ENCODE data around the gene CDK6. TPM values are rescaled to one million over a fixed set of nuclear protein-coding genes. Genes with fewer than 3 reads are reported as not detected.

The CDK6 gene
- total and polyA plus RNA-seq, 2 of the 8 experiments (the other 6 are each of a cell fraction or from before 2014, with no cell fraction given) = 5.9 to 18.9 TPM

- ChIA-PET CTCF (ENCODE audit: partially characterized antibody) (interaction anchor here (1.1 kb wide), 1 partner anchor 16 kb away, joined by 3 read pairs; no protein-coding TSS in a partner anchor), POLR2A (ENCODE audit: partially characterized antibody) (no interaction called here)
- H3K27me3 ChIP-seq (replicated peaks in 1 of 4; ENCODE audit: control insufficient read depth in 3 of 4, extremely low read depth in 1 of 4, insufficient read depth in 3 of 4, low read length in 3 of 4) = no peaks in the 10 kb centered on the region
- no peaks in the 10 kb centered on the region for H4K20me1 ChIP-seq (replicated peaks in 1 of 2; ENCODE audit: control insufficient read depth in 1 of 2, insufficient read depth in 2 of 2, low read length in 2 of 2)
- no peaks in the 10 kb centered on the region for H3K4me1 ChIP-seq (replicated peaks in 1 of 4; ENCODE audit: control insufficient read depth in 3 of 4, insufficient read depth in 4 of 4, low read length in 3 of 4)
- H2BK20ac ChIP-seq (ENCODE audit: low read length) = no peak overlapping the region
- no peak overlapping the region for H3K23ac ChIP-seq (ENCODE audit: insufficient read length)
- H3K4ac ChIP-seq (replicated peaks; ENCODE audit: insufficient read length, low read depth, low read length) = no peak overlapping the region
- WGBS, 2 experiments (ENCODE audit: extremely low coverage in 1 of 2, insufficient coverage in 1 of 2, insufficient read length in 1 of 2, insufficient replicate concordance in 2 of 2, low coverage in 1 of 2, low lambda C conversion rate in 2 of 2, missing lambda C conversion rate in 1 of 2) = 91% methylated on average over 6 of the region's 6 CpGs; no CpG with 5 or more reads in 1 of the 2 experiments
- no peak overlapping the region for H3K9ac ChIP-seq (replicated peaks in 1 of 4; ENCODE audit: extremely low read depth in 1 of 4, low read depth in 3 of 4, low read length in 3 of 4)
- no peak overlapping the region for H3K27ac ChIP-seq (ENCODE audit: low read depth, low read length)
- H2BK15ac ChIP-seq (ENCODE audit: low read length) = no peak overlapping the region
- no peaks in the 10 kb centered on the region for H3K36me3 ChIP-seq (ENCODE audit: control insufficient read depth in 2 of 4, insufficient read depth in 4 of 4, low read length in 3 of 4)
- no peak overlapping the region for H4K91ac ChIP-seq (replicated peaks; ENCODE audit: insufficient read length, low read length)
- H3K14ac ChIP-seq (ENCODE audit: insufficient read length) = no peak overlapping the region
- no peak overlapping the region for H2AFZ ChIP-seq (ENCODE audit: low read length)
- H2BK12ac ChIP-seq (ENCODE audit: low read depth, low read length) = no peak overlapping the region
- H2AK5ac ChIP-seq (ENCODE audit: low read depth, low read length) = no peak overlapping the region
- no peaks in the 10 kb centered on the region for H3K79me2 ChIP-seq (ENCODE audit: control insufficient read depth in 1 of 2, insufficient read depth in 2 of 2, low read length in 2 of 2)
- no peaks in the 10 kb centered on the region; the same call in 1 of the 2 replicates for H3K23me2 ChIP-seq (ENCODE audit: low read depth, low read length)
- H3K56ac ChIP-seq (replicated peaks; ENCODE audit: insufficient read length, low read depth, low read length) = no peak overlapping the region
- no peak overlapping the region for H4K5ac ChIP-seq (ENCODE audit: insufficient read length, low read depth, low read length)
- H3K18ac ChIP-seq (ENCODE audit: extremely low read depth, low read length) = no peak overlapping the region
- H3K4me2 ChIP-seq (ENCODE audit: insufficient read depth in 1 of 2, low read depth in 2 of 2, low read length in 2 of 2) = no peak overlapping the region
- no peak overlapping the region for H3K4me3 ChIP-seq (ENCODE audit: extremely low read depth in 1 of 4, insufficient read depth in 2 of 4, low read depth in 3 of 4, low read length in 4 of 4)
- H3K9me3 ChIP-seq (ENCODE audit: insufficient read depth in 2 of 2, low read depth in 1 of 2, low read length in 1 of 2) = no peaks in the 10 kb centered on the region
- H3K79me1 ChIP-seq (ENCODE audit: low read depth, low read length) = no peaks in the 10 kb centered on the region
- no peak overlapping the region for H2BK120ac ChIP-seq (replicated peaks; ENCODE audit: low read depth, low read length)
- DNase-seq (ENCODE audit: low read depth in 1 of 2, low spot score in 2 of 2) (no peak), FAIRE-seq (no peak)
- no peak overlapping the region for H2BK5ac ChIP-seq (ENCODE audit: low read depth, low read length)
- no peak overlapping the region for H4K8ac ChIP-seq (ENCODE audit: extremely low read depth, insufficient read depth, low read length)
- no peak for TF ChIP-seq EGR1 (IDR thresholded peaks at IDR 0.05; ENCODE audit: borderline replicate concordance, low read depth, low read length)
- TF ChIP-seq RAD21 (IDR thresholded peaks at IDR 0.05 in 1 of 2, conservative IDR thresholded peaks at IDR 0.05 in 1 of 2; ENCODE audit: low read depth in 2 of 2, low read length in 2 of 2) = no peak
- no peak for TF ChIP-seq EP300 (IDR thresholded peaks at IDR 0.05; ENCODE audit: borderline replicate concordance in 1 of 2, low read depth in 2 of 2, low read length in 2 of 2)
- no peak for TF ChIP-seq HDAC2 (IDR thresholded peaks at IDR 0.05; ENCODE audit: borderline replicate concordance in 1 of 2, low read depth in 2 of 2, low read length in 2 of 2)
- TF ChIP-seq TCF12 (IDR thresholded peaks at IDR 0.05; ENCODE audit: low read depth, low read length) = no peak
- no peak for TF ChIP-seq BRCA1 (IDR thresholded peaks at IDR 0.05; ENCODE audit: low read depth, low read length)
- no peak for TF ChIP-seq SP1 (IDR thresholded peaks at IDR 0.05; ENCODE audit: low read depth, low read length)
- no peak for TF ChIP-seq TAF1 (IDR thresholded peaks at IDR 0.05; ENCODE audit: low read depth, low read length)
- no peak for TF ChIP-seq E2F6 (IDR thresholded peaks at IDR 0.05)
- TF ChIP-seq TEAD4 (IDR thresholded peaks at IDR 0.05; ENCODE audit: low read depth, low read length) = no peak
- TF ChIP-seq FOSL1 (IDR thresholded peaks at IDR 0.05; ENCODE audit: insufficient read depth, low read depth, low read length) = no peak
- TF ChIP-seq TBP (IDR thresholded peaks at IDR 0.05; ENCODE audit: low read depth, low read length) = no peak
These were observed 168.4 kb downstream of the CDK6 start for GRCh38 chr7:92667816-92668535.

Data from H1 (cell line).